Cardiac fibroblast (primary cell): ENCODE results near the gene NXPH1.
A peak's percentile ranks its signal among the peaks of the same experiment; 100 is the strongest.
"Not testable (repeated sequence)": the region's sequence is repeated elsewhere in the genome, so short reads cannot be mapped to it uniquely, and the experiment has no call there.

Experiments used
- DNase-seq, 2 donors: peaks; one replicate each; pipeline versions ENCODE4 v3.0.0 to v3.0.0-alpha.2; 2010; ENCODE audit warnings: low read depth in 2 of 2
- H3K4me3 ChIP-seq, 2 donors: replicated peaks in 1 of 2; 1 replicate in 1 of 2; 2 replicates in 1 of 2; pipeline ENCODE4 v1.5.1; 2011; ENCODE audit warnings: low read depth in 2 of 2, low read length in 2 of 2, mild to moderate bottlenecking in 2 of 2, moderate library complexity in 1 of 2
- CTCF ChIP-seq: IDR thresholded peaks from one replicate; pipeline ENCODE4 v1.5.1; 2011; ENCODE audit warnings: low read depth, mild to moderate bottlenecking, low read length, inconsistent platforms

NXPH1 gene

GRCh38 chr7:8699875-8700624, 266.6 kb downstream of the NXPH1 start:
- TF ChIP-seq CTCF: no peak
- DNase-seq: no peak
- H3K4me3 ChIP-seq: no peak overlapping the region

- no peak for TF ChIP-seq CTCF
- DNase-seq: no peak
- H3K4me3 ChIP-seq: no peak overlapping the region
Measured at GRCh38 chr7:8702807-8703206, 269.4 kb downstream of the NXPH1 start.

GRCh38 chr7:8710124-8710523, 276.7 kb downstream of the NXPH1 start:
- TF ChIP-seq CTCF: no peak
- no peak overlapping the region for H3K4me3 ChIP-seq
- DNase-seq: no peak

- no peak for TF ChIP-seq CTCF
- H3K4me3 ChIP-seq: no peak overlapping the region
- no peak for DNase-seq
Measured at GRCh38 chr7:8714791-8715190, 281.4 kb downstream of the NXPH1 start.

- DNase-seq: no peak
- no peak overlapping the region for H3K4me3 ChIP-seq
- TF ChIP-seq CTCF: no peak
Measured at GRCh38 chr7:8719102-8719501, 285.7 kb downstream of the NXPH1 start.

- DNase-seq: peak in 1 of 2 donors; percentile 10
- peak; percentile 26 for TF ChIP-seq CTCF
- H3K4me3 ChIP-seq: no peak overlapping the region
Measured at GRCh38 chr7:8724080-8724718, 290.8 kb downstream of the NXPH1 start.

GRCh38 chr7:8731756-8732155, 298.3 kb downstream of the NXPH1 start:
- not testable (repeated sequence) for H3K4me3 ChIP-seq, DNase-seq
